Heart left ventricle (tissue), 13 donors: ENCODE results near the gene PCNT.

Source experiments
- POLR2A ChIP-seq, 2 donors: fragments of 450-650 bp; IDR thresholded peaks; one replicate each; pipeline ENCODE4 v1.6.1; 2017; ENCODE audit warnings: antibody characterized with exemption in 2 of 2, mild to moderate bottlenecking in 2 of 2, moderate library complexity in 2 of 2
- TF ChIP-seq, protein P1 (sequence below), 12 donors: fragments of 200-600 bp; sonication (generic) in 4 of 12; IDR thresholded peaks; one replicate each; pipeline versions ENCODE4 v1.5.0 to v1.8.0; 2018 to 2022; ENCODE audit warnings: antibody characterized with exemption in 12 of 12, mild to moderate bottlenecking in 5 of 12
- donor health status: ischemic (EF 13 %, LVEDD 7.1; RV severe dilation, severe dysfunction).
- donor health status: DM: no; HTN: yes; CAD: no.
- donor health status: DM: no; HTN: no; CAD: no.
- donor health status: ischemic (EF 25% LVEDD 6.9; RV normal size, moderate dysfunction).
- donor health status: ischemic (EF 25% LVEDD 5.7; RV mildly dilated, moderate dysfunction).
- donor health status: ischemic (EF 35%, LVEDD 5.7; RV mildly dilated, moderate dysfunction).
- donor health status: nonischemic (EF 11% LVEDD 7.7; RV severe dilation, severe dysfunction).
- donor health status: DM: yes; HTN: yes; CAD: no.
- donor health status: PGD.
- donor health status: ischemic (EF 29% LVEDD 5.4; RV normal size, mild dysfunction).
- donor health status: nonischemic (EF 23%, LVEDD 6.1; RV moderate dilation, normal function).

GRCh38 chr21:46429754-46430681, 106.1 kb downstream of the PCNT start:
- TF ChIP-seq, protein P1, sequence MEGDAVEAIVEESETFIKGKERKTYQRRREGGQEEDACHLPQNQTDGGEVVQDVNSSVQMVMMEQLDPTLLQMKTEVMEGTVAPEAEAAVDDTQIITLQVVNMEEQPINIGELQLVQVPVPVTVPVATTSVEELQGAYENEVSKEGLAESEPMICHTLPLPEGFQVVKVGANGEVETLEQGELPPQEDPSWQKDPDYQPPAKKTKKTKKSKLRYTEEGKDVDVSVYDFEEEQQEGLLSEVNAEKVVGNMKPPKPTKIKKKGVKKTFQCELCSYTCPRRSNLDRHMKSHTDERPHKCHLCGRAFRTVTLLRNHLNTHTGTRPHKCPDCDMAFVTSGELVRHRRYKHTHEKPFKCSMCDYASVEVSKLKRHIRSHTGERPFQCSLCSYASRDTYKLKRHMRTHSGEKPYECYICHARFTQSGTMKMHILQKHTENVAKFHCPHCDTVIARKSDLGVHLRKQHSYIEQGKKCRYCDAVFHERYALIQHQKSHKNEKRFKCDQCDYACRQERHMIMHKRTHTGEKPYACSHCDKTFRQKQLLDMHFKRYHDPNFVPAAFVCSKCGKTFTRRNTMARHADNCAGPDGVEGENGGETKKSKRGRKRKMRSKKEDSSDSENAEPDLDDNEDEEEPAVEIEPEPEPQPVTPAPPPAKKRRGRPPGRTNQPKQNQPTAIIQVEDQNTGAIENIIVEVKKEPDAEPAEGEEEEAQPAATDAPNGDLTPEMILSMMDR (IDR thresholded peaks at IDR 0.05): no peak
- TF ChIP-seq POLR2A (IDR thresholded peaks at IDR 0.05): no peak
